ENCODE results near the gene TRIM24.

DNA sequence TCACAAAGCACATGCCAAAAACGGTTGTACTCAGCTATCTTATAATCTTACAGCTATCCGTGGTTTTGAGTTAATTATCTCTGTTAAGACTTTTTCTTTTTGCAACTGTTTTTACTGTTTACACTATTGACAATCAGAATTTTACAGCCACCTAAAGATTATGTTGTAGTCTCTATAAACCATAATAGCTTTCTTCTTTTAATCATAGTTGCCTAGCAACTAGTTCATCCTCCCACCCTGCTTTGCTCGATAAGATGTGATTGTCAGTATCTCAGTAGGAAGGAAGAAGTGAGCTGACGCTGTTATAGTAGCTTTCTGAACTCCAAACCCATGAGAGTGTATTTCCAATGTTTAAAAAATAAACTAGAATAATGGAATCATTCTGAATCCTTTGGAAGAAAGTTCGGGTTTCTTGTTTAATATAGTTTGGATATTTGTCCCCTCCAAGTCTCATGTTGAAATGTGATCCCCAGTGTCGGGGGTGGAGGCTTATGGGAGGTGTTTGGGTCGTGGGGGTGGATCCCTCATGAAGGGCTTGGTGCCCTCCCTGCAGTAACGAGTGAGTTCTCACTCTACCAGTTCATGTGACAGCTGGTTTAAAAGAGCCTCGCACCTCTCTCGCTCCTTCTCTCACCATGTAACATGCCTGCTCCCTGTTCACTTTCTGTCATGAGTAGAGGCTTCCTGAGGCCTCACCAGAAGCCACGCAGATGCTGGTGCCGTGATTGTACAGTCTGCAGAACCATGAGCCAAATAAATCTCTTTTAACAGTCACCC is 173.0 kb downstream of the TRIM24 start:
- TF ChIP-seq, protein P1, sequence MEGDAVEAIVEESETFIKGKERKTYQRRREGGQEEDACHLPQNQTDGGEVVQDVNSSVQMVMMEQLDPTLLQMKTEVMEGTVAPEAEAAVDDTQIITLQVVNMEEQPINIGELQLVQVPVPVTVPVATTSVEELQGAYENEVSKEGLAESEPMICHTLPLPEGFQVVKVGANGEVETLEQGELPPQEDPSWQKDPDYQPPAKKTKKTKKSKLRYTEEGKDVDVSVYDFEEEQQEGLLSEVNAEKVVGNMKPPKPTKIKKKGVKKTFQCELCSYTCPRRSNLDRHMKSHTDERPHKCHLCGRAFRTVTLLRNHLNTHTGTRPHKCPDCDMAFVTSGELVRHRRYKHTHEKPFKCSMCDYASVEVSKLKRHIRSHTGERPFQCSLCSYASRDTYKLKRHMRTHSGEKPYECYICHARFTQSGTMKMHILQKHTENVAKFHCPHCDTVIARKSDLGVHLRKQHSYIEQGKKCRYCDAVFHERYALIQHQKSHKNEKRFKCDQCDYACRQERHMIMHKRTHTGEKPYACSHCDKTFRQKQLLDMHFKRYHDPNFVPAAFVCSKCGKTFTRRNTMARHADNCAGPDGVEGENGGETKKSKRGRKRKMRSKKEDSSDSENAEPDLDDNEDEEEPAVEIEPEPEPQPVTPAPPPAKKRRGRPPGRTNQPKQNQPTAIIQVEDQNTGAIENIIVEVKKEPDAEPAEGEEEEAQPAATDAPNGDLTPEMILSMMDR (IDR thresholded peaks at IDR 0.05; ENCODE audit: insufficient read depth, low read depth, low read length), result no peak
- no peak for TF ChIP-seq EZH2 (IDR thresholded peaks at IDR 0.05; ENCODE audit: insufficient read depth, low read length)

All from astrocyte (in vitro differentiated cells and primary cell).